ENCODE data around the gene PDE8B.
"Not testable (repeated sequence)": the region's sequence is repeated elsewhere in the genome, so short reads cannot be mapped to it uniquely, and the experiment has no call there.

The PDE8B gene

DNA sequence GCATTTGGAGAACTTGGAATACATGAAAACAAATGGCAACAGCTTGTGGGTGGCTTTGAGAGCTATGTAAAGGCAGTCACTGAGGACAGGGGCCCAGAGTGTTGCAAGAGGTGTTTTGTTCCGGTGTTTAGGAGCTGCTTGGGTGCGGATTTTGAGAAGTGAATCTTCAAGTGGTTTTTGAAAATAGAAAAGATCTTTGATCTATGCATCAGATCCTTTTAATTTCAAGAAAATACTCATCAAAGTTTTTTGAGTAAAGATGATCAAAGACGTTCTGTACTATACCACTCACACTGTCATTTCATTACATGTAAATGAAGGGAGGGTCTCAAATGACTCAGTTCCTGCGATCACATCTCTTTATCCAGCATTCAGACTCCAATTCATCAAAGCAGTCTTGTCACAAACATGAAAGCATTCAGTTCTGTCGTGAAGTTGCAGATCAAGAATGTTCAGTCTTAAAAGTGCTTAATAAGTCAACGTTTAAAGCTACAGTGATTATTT, 169.1 kb downstream of the PDE8B start:
- TF ChIP-seq, protein P1, sequence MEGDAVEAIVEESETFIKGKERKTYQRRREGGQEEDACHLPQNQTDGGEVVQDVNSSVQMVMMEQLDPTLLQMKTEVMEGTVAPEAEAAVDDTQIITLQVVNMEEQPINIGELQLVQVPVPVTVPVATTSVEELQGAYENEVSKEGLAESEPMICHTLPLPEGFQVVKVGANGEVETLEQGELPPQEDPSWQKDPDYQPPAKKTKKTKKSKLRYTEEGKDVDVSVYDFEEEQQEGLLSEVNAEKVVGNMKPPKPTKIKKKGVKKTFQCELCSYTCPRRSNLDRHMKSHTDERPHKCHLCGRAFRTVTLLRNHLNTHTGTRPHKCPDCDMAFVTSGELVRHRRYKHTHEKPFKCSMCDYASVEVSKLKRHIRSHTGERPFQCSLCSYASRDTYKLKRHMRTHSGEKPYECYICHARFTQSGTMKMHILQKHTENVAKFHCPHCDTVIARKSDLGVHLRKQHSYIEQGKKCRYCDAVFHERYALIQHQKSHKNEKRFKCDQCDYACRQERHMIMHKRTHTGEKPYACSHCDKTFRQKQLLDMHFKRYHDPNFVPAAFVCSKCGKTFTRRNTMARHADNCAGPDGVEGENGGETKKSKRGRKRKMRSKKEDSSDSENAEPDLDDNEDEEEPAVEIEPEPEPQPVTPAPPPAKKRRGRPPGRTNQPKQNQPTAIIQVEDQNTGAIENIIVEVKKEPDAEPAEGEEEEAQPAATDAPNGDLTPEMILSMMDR (IDR thresholded peaks at IDR 0.05; ENCODE audit: control extremely low read depth, extremely low read depth, low read depth, missing control alignments): no peak
- POLR2A ChIA-PET: interaction anchor here (0.5 kb wide), 1 partner anchor 12 kb away, joined by 5 read pairs; no protein-coding TSS in a partner anchor
- CTCF ChIA-PET: interaction anchor here (1.3 to 1.4 kb wide), 3 partner anchors 12 to 251 kb away, joined by 3 to 7 read pairs (median 4); no protein-coding TSS in a partner anchor
- peak; percentile 57 for DNase-seq (ENCODE audit: extremely low spot score)

DNA sequence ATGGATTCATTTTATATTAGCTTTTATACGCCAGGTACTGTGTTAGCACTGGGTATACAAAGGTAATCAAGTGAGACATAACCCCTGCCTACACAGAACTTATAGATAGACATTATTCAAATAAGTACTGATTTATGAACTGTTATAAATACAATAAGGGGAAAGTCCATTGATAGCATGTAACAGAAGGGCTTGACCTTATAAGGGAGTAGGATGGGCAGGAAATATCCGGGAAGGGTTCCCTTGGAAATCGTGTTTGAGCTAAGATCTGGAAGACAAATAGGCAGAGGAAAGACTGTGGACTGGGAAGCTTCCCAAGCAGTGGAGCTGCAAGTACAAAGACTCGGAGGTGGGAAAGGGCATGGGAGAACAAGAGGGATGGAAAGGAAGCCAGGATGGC, 170.2 kb downstream of the PDE8B start:
- ChIA-PET CTCF (no interaction called here), POLR2A (interaction anchor here (0.6 kb wide), 1 partner anchor 899 kb away, joined by 5 read pairs; no protein-coding TSS in a partner anchor)
- no peak for DNase-seq (ENCODE audit: extremely low spot score)
- TF ChIP-seq, protein P1 (IDR thresholded peaks at IDR 0.05; ENCODE audit: control extremely low read depth, extremely low read depth, low read depth, missing control alignments): no peak

DNA sequence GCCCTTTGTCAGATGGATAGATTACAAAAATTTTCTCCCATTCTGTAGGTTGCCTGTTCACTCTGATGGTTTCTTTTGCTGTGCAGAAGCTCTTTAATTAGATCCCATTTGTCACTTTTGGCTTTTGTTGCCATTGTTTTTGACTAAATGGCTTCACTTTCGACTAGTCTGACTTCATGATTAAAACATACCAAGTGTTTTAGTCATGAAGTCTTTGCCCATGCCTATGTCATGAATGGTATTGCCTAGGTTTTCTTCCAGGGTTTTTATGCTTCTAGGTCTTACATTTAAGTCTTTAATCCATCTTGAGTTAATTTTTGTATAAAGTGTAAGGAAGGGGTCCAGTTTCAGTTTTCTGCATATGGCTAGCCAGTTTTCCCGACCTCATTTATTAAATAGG, 172.9 kb downstream of the PDE8B start:
- DNase-seq (ENCODE audit: extremely low spot score); POLR2A ChIA-PET; CTCF ChIA-PET: not testable (repeated sequence)

DNA sequence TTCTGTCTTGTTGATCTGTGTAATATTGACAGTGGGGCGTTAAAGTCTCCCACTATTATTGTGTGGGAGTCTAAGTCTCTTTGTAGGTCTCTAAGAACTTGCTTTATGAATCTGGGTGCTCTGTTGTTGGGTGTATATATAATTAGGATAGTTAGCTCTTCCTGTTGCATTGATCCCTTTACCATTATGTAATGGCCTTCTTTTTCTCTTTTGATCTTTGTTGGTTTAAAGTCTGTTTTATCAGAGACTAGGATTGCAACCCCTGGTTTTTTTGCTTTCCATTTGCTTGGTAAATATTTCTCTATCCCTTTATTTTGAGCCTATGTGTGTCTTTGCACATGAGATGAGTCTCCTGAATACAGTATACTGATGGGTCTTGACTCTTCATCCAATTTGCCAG, 175.9 kb downstream of the PDE8B start:
- DNase-seq (ENCODE audit: extremely low spot score); POLR2A ChIA-PET; CTCF ChIA-PET: not testable (repeated sequence)

DNA sequence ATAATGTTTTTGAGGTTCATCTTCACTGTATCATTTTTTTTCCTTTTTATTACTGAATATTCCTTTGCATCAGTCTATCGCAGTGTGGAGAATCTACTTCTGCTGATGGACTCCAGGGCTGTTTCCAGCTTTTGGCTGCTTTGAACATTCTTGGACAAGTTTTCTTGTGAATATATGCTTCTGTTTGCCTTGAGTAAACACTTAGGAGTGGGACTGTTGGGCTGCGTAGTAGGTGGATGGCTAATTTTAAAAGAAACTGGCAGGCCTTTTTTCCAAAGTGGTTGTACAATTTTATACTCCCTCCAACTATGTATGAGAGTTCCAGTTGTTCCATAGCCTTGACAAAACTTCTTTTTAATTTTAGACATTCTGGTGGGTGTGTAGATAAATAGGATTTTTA, 179.3 kb downstream of the PDE8B start:
- CTCF ChIA-PET: no interaction called here

DNA sequence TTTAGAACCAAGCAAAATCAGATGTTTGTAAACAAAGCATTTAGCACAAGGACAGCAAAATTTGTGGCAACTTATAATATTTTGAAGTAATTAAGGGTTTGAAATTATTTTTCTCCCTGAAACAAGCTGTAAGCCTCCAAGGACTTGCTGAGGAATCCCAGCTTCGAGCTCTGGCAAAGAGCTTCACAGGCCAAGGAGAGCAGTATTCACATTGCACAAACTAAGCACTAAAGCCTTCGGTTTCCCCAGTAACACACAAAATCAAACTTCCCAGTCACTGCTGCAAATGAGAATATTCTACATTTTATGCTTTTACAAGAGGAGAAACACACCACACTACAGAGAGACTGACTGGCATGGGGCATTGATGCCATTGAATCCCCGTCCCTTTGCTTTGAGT, 179.7 kb downstream of the PDE8B start:
- ChIA-PET POLR2A (no interaction called here), CTCF (interaction anchor here (1.0 kb wide), 1 partner anchor 16 kb away, joined by 4 read pairs; no protein-coding TSS in a partner anchor)
- no peak for DNase-seq (ENCODE audit: extremely low spot score)
- TF ChIP-seq, protein P1 (IDR thresholded peaks at IDR 0.05; ENCODE audit: control extremely low read depth, extremely low read depth, low read depth, missing control alignments): no peak

More for the DNA sequence above, 179.3 kb downstream of the PDE8B start:
- TF ChIP-seq, protein P1 (IDR thresholded peaks at IDR 0.05; ENCODE audit: control extremely low read depth, extremely low read depth, low read depth, missing control alignments): no peak
- no peak for DNase-seq (ENCODE audit: extremely low spot score)
- POLR2A ChIA-PET: no interaction called here

DNA sequence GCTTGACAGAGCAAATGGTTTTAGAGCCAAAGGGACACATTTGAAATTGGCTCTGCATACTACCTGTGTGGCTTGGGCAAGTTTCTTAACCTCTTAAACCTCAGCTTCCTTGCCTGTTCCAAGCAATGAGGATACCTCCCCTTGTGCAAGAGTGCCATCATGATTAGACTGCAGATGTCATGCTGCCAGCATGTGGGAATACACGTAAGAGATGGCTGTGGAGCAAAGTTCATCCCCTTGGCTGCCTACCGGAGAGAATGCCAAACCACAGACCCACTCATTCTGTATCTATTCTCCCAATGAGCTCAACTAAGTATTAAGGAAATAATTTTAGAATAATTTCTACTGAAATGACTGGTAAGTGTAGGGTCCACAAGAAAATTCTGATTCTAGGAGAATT, 180.3 kb downstream of the PDE8B start:
- ChIA-PET POLR2A (no interaction called here), CTCF (interaction anchor here (1.0 to 2.4 kb wide), 2 partner anchors 11 to 16 kb away, joined by 4 to 7 read pairs; no protein-coding TSS in a partner anchor)
- no peak for DNase-seq (ENCODE audit: extremely low spot score)
- TF ChIP-seq, protein P1 (IDR thresholded peaks at IDR 0.05; ENCODE audit: control extremely low read depth, extremely low read depth, low read depth, missing control alignments): no peak

All from GM10248 (cell line).